Measurements from ENCODE around the gene RAP1GAP2. TPM values are rescaled to one million over a fixed set of nuclear protein-coding genes. Genes with fewer than 3 reads are reported as not detected.
A peak's percentile ranks its signal among the peaks of the same experiment; 100 is the strongest.

The RAP1GAP2 gene
- total RNA-seq, 3 donors from 2014 or later = 26.6 to 45.3 (median 43.3) TPM

GRCh38 chr17:3012926-3013581 lies 216.8 kb downstream of the RAP1GAP2 start:
- Histone ChIP-seq H3K9me3 (no peaks in the 10 kb centered on the region), H3K36me3 (ENCODE audit: low read depth) (no peaks in the 10 kb centered on the region), H3K4me1 (ENCODE audit: low read depth) (peaks cover 4% of the 10 kb centered on the region), H3K4me3 (no peak overlapping the region)
- DNase-seq = peak in 2 of 3 donors; percentile 73 to 78
- peak; percentile 52 for TF ChIP-seq CTCF (IDR thresholded peaks at IDR 0.05)
- ATAC-seq = peak; percentile 78
- intact Hi-C loops (cut with DNase I, micrococcal nuclease) = loop anchor here (5.0 to 10.0 kb wide), 3 partner anchors 166 to 188 kb away; no protein-coding TSS in a partner anchor

GRCh38 chr17:3015890-3016289 lies 219.7 kb downstream of the RAP1GAP2 start:
- intact Hi-C loops (cut with DNase I, micrococcal nuclease) = loop anchor here in 1 of 2 donors (10.0 kb wide), 1 partner anchor 191 kb away; no protein-coding TSS in a partner anchor
- Histone ChIP-seq H3K36me3 (ENCODE audit: low read depth) (no peaks in the 10 kb centered on the region), H3K9me3 (no peaks in the 10 kb centered on the region), H3K4me3 (no peak overlapping the region), H3K4me1 (ENCODE audit: low read depth) (peaks cover 4% of the 10 kb centered on the region)
- ATAC-seq (no peak), DNase-seq (no peak)
- no peak for TF ChIP-seq CTCF (IDR thresholded peaks at IDR 0.05)

GRCh38 chr17:3017936-3018335 lies 221.7 kb downstream of the RAP1GAP2 start:
- TF ChIP-seq CTCF (IDR thresholded peaks at IDR 0.05) = no peak
- Histone ChIP-seq H3K36me3 (ENCODE audit: low read depth) (no peaks in the 10 kb centered on the region), H3K4me3 (no peak overlapping the region), H3K4me1 (ENCODE audit: low read depth) (no peaks in the 10 kb centered on the region), H3K9me3 (peaks cover 10% of the 10 kb centered on the region)
- no peak for ATAC-seq
- intact Hi-C loops (cut with DNase I, micrococcal nuclease) = loop anchor here in 1 of 2 donors (10.0 kb wide), 1 partner anchor 193 kb away; no protein-coding TSS in a partner anchor
- DNase-seq = peak in 1 of 3 donors; percentile 8

- no peak overlapping the region for H3K4me3 ChIP-seq
- H3K4me1 ChIP-seq (ENCODE audit: low read depth) = no peaks in the 10 kb centered on the region
- ATAC-seq (no peak), DNase-seq (peak in 1 of 3 donors; percentile 14)
- TF ChIP-seq CTCF (IDR thresholded peaks at IDR 0.05) = no peak
- H3K36me3 ChIP-seq (ENCODE audit: low read depth) = no peaks in the 10 kb centered on the region
- intact Hi-C loops (cut with DNase I, micrococcal nuclease) = loop anchor here in 1 of 2 donors (10.0 kb wide), 1 partner anchor 195 kb away; no protein-coding TSS in a partner anchor
- H3K9me3 ChIP-seq = peaks cover 13% of the 10 kb centered on the region
Observed at GRCh38 chr17:3019761-3020160, 223.5 kb downstream of the RAP1GAP2 start.

- H3K4me3 ChIP-seq = no peak overlapping the region
- peak in 1 of 3 donors; percentile 7 for DNase-seq
- TF ChIP-seq CTCF (IDR thresholded peaks at IDR 0.05) = no peak
- no peaks in the 10 kb centered on the region for H3K36me3 ChIP-seq (ENCODE audit: low read depth)
- peaks cover 13% of the 10 kb centered on the region for H3K9me3 ChIP-seq
- no peak for ATAC-seq
- H3K4me1 ChIP-seq (ENCODE audit: low read depth) = no peaks in the 10 kb centered on the region
- intact Hi-C loops (cut with DNase I, micrococcal nuclease) = no loop called here
Observed at GRCh38 chr17:3020381-3020780, 224.1 kb downstream of the RAP1GAP2 start.

Data from mucosa of descending colon (tissue), 3 donors.